Stimulated activated CD4-positive, alpha-beta T cell treated with anti-CD3 and anti-CD28 coated beads, Interleukin-4, amount 100 ng/mL, for 48 hours (primary cell): ENCODE data around the gene KCNF1.

ENCODE experiments used
- DNase-seq, 2 donors: peaks; one replicate each; pipeline ENCODE4 v3.0.0-alpha.2; 2020; ENCODE audit warnings: low read depth in 2 of 2

The KCNF1 gene

GRCh38 chr2:10901160-10901939 lies 10.4 kb upstream of the KCNF1 start:
- DNase-seq, result no peak

- DNase-seq, result no peak
Measured at GRCh38 chr2:10903861-10904210, 7.9 kb upstream of the KCNF1 start.

- DNase-seq, result no peak
Measured at GRCh38 chr2:10904455-10904854, 7.3 kb upstream of the KCNF1 start.

GRCh38 chr2:10905006-10905861 lies 6.5 kb upstream of the KCNF1 start:
- no peak for DNase-seq

GRCh38 chr2:10905862-10906143 lies 5.9 kb upstream of the KCNF1 start:
- DNase-seq, result no peak

- DNase-seq, result no peak
Measured at GRCh38 chr2:10906926-10907625, 4.7 kb upstream of the KCNF1 start.

- DNase-seq, result no peak
Measured at GRCh38 chr2:10908195-10908594, 3.5 kb upstream of the KCNF1 start.

- DNase-seq, result peak in 1 of 2 donors; percentile 21
Measured at GRCh38 chr2:10909050-10909995, 2.4 kb upstream of the KCNF1 start.

- no peak for DNase-seq
Measured at GRCh38 chr2:10909996-10910341, 1.8 kb upstream of the KCNF1 start.

GRCh38 chr2:10910625-10911024 lies 1.1 kb upstream of the KCNF1 start:
- DNase-seq, result no peak

GRCh38 chr2:10912076-10912731 lies 470 bp downstream of the KCNF1 start:
- DNase-seq, result no peak

GRCh38 chr2:10912796-10913455 lies 1.2 kb downstream of the KCNF1 start:
- DNase-seq, result no peak

GRCh38 chr2:10913501-10914271 lies 2.0 kb downstream of the KCNF1 start:
- DNase-seq, result no peak

- no peak for DNase-seq
Measured at GRCh38 chr2:10914272-10914693, 2.5 kb downstream of the KCNF1 start.

- no peak for DNase-seq
Measured at GRCh38 chr2:10915236-10915635, 3.5 kb downstream of the KCNF1 start.

GRCh38 chr2:10915731-10916276 lies 4.1 kb downstream of the KCNF1 start:
- DNase-seq, result no peak

- DNase-seq, result no peak
Measured at GRCh38 chr2:10916953-10917352, 5.2 kb downstream of the KCNF1 start.

GRCh38 chr2:10917927-10918326 lies 6.2 kb downstream of the KCNF1 start:
- no peak for DNase-seq

- no peak for DNase-seq
Measured at GRCh38 chr2:10918661-10919409, 7.1 kb downstream of the KCNF1 start.
